Cardiac muscle cell (in vitro differentiated cells and primary cell): Measurements from ENCODE around the gene ANXA2R. TPM values are rescaled to one million over a fixed set of nuclear protein-coding genes. Genes with fewer than 3 reads are reported as not detected.
A peak's percentile ranks its signal among the peaks of the same experiment; 100 is the strongest.
"Not testable (repeated sequence)": the region's sequence is repeated elsewhere in the genome, so short reads cannot be mapped to it uniquely, and the experiment has no call there.

Source experiments
- DNase-seq, 2 donors: peaks; one replicate each; pipeline versions ENCODE4 v3.0.0 to v3.0.0-alpha.2; 2010 to 2017; ENCODE audit warnings: low read depth in 1 of 2, low spot score in 1 of 2
- H3K27ac ChIP-seq: fragments of 200-600 bp; sonication (generic); 2 replicates; pipeline ENCODE4 v1.5.1; 2016
- H3K27me3 ChIP-seq: fragments of 200-600 bp; sonication (generic); 2 replicates; pipeline ENCODE4 v1.6.0; 2016; ENCODE audit warnings: control low read depth
- H3K36me3 ChIP-seq: fragments of 200-600 bp; sonication (generic); 2 replicates; pipeline ENCODE4 v1.5.1; 2016; ENCODE audit warnings: control low read depth
- H3K4me1 ChIP-seq: fragments of 200-600 bp; sonication (generic); 2 replicates; pipeline ENCODE4 v1.8.1; 2017; ENCODE audit warnings: low read depth, mild to moderate bottlenecking, mixed run types
- H3K4me3 ChIP-seq: fragments of 200-600 bp; sonication (generic); 2 replicates; pipeline ENCODE4 v1.5.1; 2016; ENCODE audit warnings: mild to moderate bottlenecking
- H3K9me3 ChIP-seq: fragments of 200-600 bp; sonication (generic); 2 replicates; pipeline ENCODE4 v1.5.1; 2017; ENCODE audit warnings: low read depth, mild to moderate bottlenecking, control low read depth
- CTCF ChIP-seq: IDR thresholded peaks from 2 replicates; pipeline ENCODE4 v1.5.1; 2012; ENCODE audit warnings: low read depth, mild to moderate bottlenecking, low read length
- polyA plus RNA-seq: library from polyadenylated mRNA; unstranded; fragments of >200 nt; fragmentation: Nextera tagmentation; extraction: Ambion mirVana; gene quantifications from 2 replicates; pipeline ENCODE4 v1.2.1, GENCODE V29; 2016
- total RNA-seq: library from RNA; depleted of rRNA; stranded (reverse); fragments of >200 nt; gene quantifications from 2 replicates; pipeline ENCODE4 v1.2.3, GENCODE V29; 2016

The ANXA2R gene
- total and polyA plus RNA-seq, 2 experiments from 2014 or later: 0.43 to 0.63 TPM

DNA sequence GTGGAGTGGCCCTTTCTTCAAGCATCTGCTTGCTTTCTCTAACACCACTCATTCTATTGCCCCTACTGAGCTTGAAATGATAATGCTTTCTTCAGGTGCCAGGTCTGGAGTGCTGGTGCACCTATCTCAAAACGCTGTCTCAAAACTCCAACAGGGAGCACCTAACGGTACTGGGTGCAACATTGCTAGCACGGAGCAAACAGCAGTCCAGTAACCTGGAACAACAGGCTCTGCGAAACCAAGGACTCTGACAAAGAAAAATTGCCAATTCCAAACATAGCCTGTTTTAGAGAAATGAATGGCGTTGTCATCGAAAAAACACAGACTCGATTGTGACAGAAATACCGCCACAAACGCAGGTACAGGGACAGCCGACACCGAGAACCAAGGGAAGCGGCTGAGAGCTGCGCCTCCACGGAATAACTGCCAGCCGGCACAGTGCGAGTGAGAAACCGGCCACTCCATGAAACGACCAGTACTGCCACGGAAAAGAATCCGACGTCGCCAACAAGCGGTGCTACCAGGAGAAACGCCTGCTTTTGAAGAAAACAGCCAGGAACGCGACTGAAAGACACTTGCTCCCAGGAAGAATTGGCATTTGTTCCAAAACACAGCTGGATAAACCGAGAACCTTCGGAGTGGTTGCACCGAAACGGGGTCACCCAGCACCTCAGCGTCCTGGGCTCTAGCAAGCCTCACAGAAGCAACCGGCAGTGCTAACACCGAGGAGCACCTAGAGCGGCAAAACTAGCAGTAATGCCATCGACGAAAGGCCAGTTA is 3.1 kb downstream of the ANXA2R start:
- H3K4me3 ChIP-seq: no peak overlapping the region
- peaks cover 3% of the 10 kb centered on the region for H3K4me1 ChIP-seq
- no peak overlapping the region for H3K27ac ChIP-seq

DNA sequence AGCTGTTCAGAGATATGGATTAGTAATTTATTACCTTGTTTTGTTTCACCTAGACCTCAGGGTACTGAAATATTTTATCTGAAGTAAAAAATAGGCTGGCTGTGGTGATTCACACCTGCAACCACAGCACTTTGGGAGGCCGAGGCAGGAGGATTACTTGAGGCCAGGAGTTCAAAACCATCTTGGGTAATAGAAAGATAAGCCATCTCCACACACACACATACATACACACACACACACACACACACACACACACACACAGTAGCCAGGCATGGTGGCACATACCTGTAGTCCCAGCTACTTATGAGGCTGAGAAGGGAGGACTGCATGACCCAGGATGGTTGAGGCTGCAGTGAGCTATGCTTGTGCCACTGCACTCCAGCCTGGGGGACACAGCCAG is 3.7 kb downstream of the ANXA2R start:
- Histone ChIP-seq H3K36me3 (no peaks in the 10 kb centered on the region), H3K4me3 (no peak overlapping the region), H3K9me3 (no peaks in the 10 kb centered on the region), H3K27me3 (peaks cover 91% of the 10 kb centered on the region), H3K4me1 (peaks cover 3% of the 10 kb centered on the region), H3K27ac (no peak overlapping the region)
- TF ChIP-seq CTCF: no peak
- no peak for DNase-seq

More for the DNA sequence above, 3.1 kb downstream of the ANXA2R start:
- H3K9me3 ChIP-seq: no peaks in the 10 kb centered on the region
- H3K36me3 ChIP-seq: no peaks in the 10 kb centered on the region
- peaks cover 97% of the 10 kb centered on the region for H3K27me3 ChIP-seq
- TF ChIP-seq CTCF: no peak
- DNase-seq: peak in 1 of 2 donors; percentile 47

DNA sequence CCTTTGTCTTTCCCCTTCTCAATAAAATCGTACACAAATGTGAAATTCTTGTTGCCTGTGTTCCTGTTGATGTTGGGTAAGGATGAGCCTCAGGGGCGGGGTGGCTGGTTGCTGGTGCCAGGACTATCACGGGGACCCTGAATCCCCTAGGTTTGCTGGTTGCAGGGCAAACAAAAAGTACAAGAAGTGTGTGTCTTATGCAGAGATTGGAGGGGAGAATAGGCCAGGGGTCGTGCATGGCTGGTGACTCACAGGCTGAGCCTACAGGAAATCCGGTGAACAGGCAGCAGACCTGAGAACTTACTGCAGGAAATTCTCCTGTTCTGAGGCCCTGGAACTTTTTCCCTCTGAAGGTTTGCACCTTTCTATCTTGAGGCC is 5.5 kb downstream of the ANXA2R start:
- DNase-seq: peak in 1 of 2 donors; percentile 68
- Histone ChIP-seq H3K27me3 (peaks cover 86% of the 10 kb centered on the region), H3K4me3 (no peak overlapping the region), H3K36me3 (no peaks in the 10 kb centered on the region), H3K27ac (no peak overlapping the region), H3K9me3 (no peaks in the 10 kb centered on the region), H3K4me1 (no peaks in the 10 kb centered on the region)
- no peak for TF ChIP-seq CTCF

GRCh38 chr5:43033841-43034590 is 6.1 kb downstream of the ANXA2R start:
- Histone ChIP-seq H3K9me3 (no peaks in the 10 kb centered on the region), H3K4me1 (no peaks in the 10 kb centered on the region), H3K27me3 (peaks cover 86% of the 10 kb centered on the region), H3K4me3 (peak overlapping the region; percentile 1), H3K36me3 (no peaks in the 10 kb centered on the region), H3K27ac (no peak overlapping the region)
- DNase-seq: peak in 1 of 2 donors; percentile 44
- TF ChIP-seq CTCF: no peak

DNA sequence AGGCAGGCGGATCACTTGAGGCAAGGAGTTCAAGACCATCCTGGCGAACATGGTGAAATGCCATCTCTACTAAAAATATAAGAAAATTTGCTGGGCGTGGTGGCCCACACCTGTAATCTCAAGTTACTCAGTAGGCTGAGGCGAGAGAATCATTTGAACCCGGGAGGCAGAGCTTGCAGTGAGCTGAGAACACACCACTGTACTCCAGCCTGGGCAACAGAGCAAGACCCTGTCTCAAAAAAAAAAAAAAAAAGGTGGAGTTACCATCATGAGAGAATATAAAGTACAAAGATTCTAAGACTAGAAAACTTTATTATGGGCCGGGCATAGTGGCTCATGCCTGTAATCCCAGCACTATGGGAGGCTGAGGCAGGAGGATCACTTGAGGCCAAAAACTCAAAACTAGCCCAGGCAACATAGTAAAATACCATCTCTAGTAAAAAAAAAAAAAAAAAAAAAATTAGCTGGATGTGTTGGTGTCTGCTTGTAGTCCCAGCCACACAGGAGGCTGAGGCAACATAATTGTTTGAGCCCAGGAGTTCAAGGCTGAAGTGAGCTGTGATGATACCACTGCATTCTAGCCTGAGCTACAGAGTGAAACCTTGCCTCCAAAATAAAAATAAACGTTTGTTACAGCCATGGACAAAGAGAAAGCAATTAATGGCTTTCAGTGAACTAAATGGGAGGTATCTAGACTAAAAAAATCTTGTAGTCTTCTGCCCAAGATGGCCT is 12.9 kb downstream of the ANXA2R start:
- DNase-seq: no peak
- H3K4me1 ChIP-seq: no peaks in the 10 kb centered on the region
- no peak for TF ChIP-seq CTCF
- H3K27ac ChIP-seq: no peak overlapping the region
- no peak overlapping the region for H3K4me3 ChIP-seq
- peaks cover 83% of the 10 kb centered on the region for H3K27me3 ChIP-seq
- H3K36me3 ChIP-seq: no peaks in the 10 kb centered on the region
- H3K9me3 ChIP-seq: no peaks in the 10 kb centered on the region

- H3K4me3 ChIP-seq, H3K4me1 ChIP-seq, H3K27ac ChIP-seq, H3K9me3 ChIP-seq, H3K36me3 ChIP-seq, DNase-seq: not testable (repeated sequence)
- H3K27me3 ChIP-seq: peaks cover 95% of the 10 kb centered on the region
These were observed 14.8 kb downstream of the ANXA2R start for GRCh38 chr5:43025184-43025950.
